ENCODE measurements around the gene PTGES3. TPM values are rescaled to one million over a fixed set of nuclear protein-coding genes. Genes with fewer than 3 reads are reported as not detected.
A peak's percentile ranks its signal among the peaks of the same experiment; 100 is the strongest.

The PTGES3 gene
- polyA plus RNA-seq, 3 donors = 46.1 to 232 (median 187) TPM

GRCh38 chr12:56626701-56627100 lies 61.4 kb downstream of the PTGES3 start:
- TF ChIP-seq, protein P1, sequence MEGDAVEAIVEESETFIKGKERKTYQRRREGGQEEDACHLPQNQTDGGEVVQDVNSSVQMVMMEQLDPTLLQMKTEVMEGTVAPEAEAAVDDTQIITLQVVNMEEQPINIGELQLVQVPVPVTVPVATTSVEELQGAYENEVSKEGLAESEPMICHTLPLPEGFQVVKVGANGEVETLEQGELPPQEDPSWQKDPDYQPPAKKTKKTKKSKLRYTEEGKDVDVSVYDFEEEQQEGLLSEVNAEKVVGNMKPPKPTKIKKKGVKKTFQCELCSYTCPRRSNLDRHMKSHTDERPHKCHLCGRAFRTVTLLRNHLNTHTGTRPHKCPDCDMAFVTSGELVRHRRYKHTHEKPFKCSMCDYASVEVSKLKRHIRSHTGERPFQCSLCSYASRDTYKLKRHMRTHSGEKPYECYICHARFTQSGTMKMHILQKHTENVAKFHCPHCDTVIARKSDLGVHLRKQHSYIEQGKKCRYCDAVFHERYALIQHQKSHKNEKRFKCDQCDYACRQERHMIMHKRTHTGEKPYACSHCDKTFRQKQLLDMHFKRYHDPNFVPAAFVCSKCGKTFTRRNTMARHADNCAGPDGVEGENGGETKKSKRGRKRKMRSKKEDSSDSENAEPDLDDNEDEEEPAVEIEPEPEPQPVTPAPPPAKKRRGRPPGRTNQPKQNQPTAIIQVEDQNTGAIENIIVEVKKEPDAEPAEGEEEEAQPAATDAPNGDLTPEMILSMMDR (IDR thresholded peaks at IDR 0.05) = no peak
- H3K27ac ChIP-seq (ENCODE audit: low read depth in 1 of 2, low read length in 2 of 2) = peak overlapping the region in 1 of 2 donors; percentile 52
- H3K79me2 ChIP-seq (ENCODE audit: insufficient read depth, low read length) = peaks cover 99% of the 10 kb centered on the region
- no peak for DNase-seq
- intact Hi-C loops (cut with micrococcal nuclease) = no loop called here
- Mint-ChIP-seq H3K36me3 (peaks cover 30 to 45% of the 10 kb centered on the region in 2 donors), H3K4me1 (peaks cover 47% of the 10 kb centered on the region), H3K27ac (peak overlapping the region in 2 of 7 donors; percentile 8 to 72), H3K4me3 (no peak overlapping the region), H3K9me3 (no peaks in the 10 kb centered on the region), H3K27me3 (ENCODE audit: low read depth in 3 of 3) (no peaks in the 10 kb centered on the region)
- no peak overlapping the region for H2AFZ ChIP-seq (ENCODE audit: insufficient read depth, low read depth, low read length, poor library complexity, severe bottlenecking)
- peaks cover 24 to 26% of the 10 kb centered on the region in 2 donors for H3K4me1 ChIP-seq (ENCODE audit: control insufficient read depth in 1 of 2, insufficient read depth in 2 of 2, low read length in 2 of 2)
- peaks cover 83% of the 10 kb centered on the region for H4K20me1 ChIP-seq (ENCODE audit: insufficient read depth, low read length)
- no peaks in the 10 kb centered on the region for H3K27me3 ChIP-seq (ENCODE audit: control insufficient read depth in 2 of 2, insufficient read depth in 2 of 2, low read length in 2 of 2)
- H3K4me3 ChIP-seq (replicated peaks in 1 of 3; ENCODE audit: low read depth in 2 of 3, low read length in 3 of 3) = no peak overlapping the region
- H3K36me3 ChIP-seq (replicated peaks in 1 of 2; ENCODE audit: control insufficient read depth in 1 of 2, insufficient read depth in 2 of 2, low read length in 2 of 2) = peaks cover 4 to 45% of the 10 kb centered on the region in 2 donors
- H3K4me2 ChIP-seq (replicated peaks; ENCODE audit: extremely low read depth, low read length, poor library complexity, severe bottlenecking) = no peak overlapping the region
- H3K9me3 ChIP-seq (replicated peaks in 1 of 2; ENCODE audit: control insufficient read depth in 1 of 2, insufficient read depth in 1 of 2, low read length in 2 of 2) = no peaks in the 10 kb centered on the region
- no peak overlapping the region for H3K9ac ChIP-seq (ENCODE audit: insufficient read depth, low read length, poor library complexity, severe bottlenecking)

GRCh38 chr12:56622535-56622934 lies 65.5 kb downstream of the PTGES3 start:
- Mint-ChIP-seq H3K9me3 (no peaks in the 10 kb centered on the region), H3K4me3 (no peak overlapping the region), H3K27ac (peak overlapping the region in 3 of 7 donors; percentile 23 to 76 (median 34)), H3K4me1 (peaks cover 22% of the 10 kb centered on the region), H3K36me3 (peaks cover 58 to 72% of the 10 kb centered on the region in 2 donors), H3K27me3 (ENCODE audit: low read depth in 3 of 3) (no peaks in the 10 kb centered on the region)
- Histone ChIP-seq H3K4me1 (ENCODE audit: control insufficient read depth in 1 of 2, insufficient read depth in 2 of 2, low read length in 2 of 2) (no peaks in the 10 kb centered on the region), H3K9me3 (replicated peaks in 1 of 2; ENCODE audit: control insufficient read depth in 1 of 2, insufficient read depth in 1 of 2, low read length in 2 of 2) (no peaks in the 10 kb centered on the region), H3K27ac (ENCODE audit: low read depth in 1 of 2, low read length in 2 of 2) (no peak overlapping the region), H3K36me3 (replicated peaks in 1 of 2; ENCODE audit: control insufficient read depth in 1 of 2, insufficient read depth in 2 of 2, low read length in 2 of 2) (peaks cover 29 to 86% of the 10 kb centered on the region in 2 donors), H3K79me2 (ENCODE audit: insufficient read depth, low read length) (peaks cover 100% of the 10 kb centered on the region), H4K20me1 (ENCODE audit: insufficient read depth, low read length) (peaks cover 100% of the 10 kb centered on the region), H3K4me2 (replicated peaks; ENCODE audit: extremely low read depth, low read length, poor library complexity, severe bottlenecking) (no peak overlapping the region), H3K9ac (ENCODE audit: insufficient read depth, low read length, poor library complexity, severe bottlenecking) (no peak overlapping the region), H3K4me3 (replicated peaks in 1 of 3; ENCODE audit: low read depth in 2 of 3, low read length in 3 of 3) (no peak overlapping the region), H3K27me3 (ENCODE audit: control insufficient read depth in 2 of 2, insufficient read depth in 2 of 2, low read length in 2 of 2) (no peaks in the 10 kb centered on the region), H2AFZ (ENCODE audit: insufficient read depth, low read depth, low read length, poor library complexity, severe bottlenecking) (no peak overlapping the region)
- intact Hi-C loops (cut with micrococcal nuclease) = no loop called here
- DNase-seq = no peak
- TF ChIP-seq, protein P1 (IDR thresholded peaks at IDR 0.05) = no peak
- no CpG with 5 or more reads among the region's 1 CpG for WGBS (ENCODE audit: insufficient coverage)
